GM23338 (cell line): ENCODE data around the gene CREB1. TPM values are rescaled to one million over a fixed set of nuclear protein-coding genes. Genes with fewer than 3 reads are reported as not detected.

Experiments used
- ATAC-seq: fragments of 200-7000 bp; cut with Tn5 transposase; 3 replicates; pipeline ENCODE4 v1.9.1; 2020
- DNase-seq: peaks from one replicate; pipeline ENCODE4 v3.0.0-alpha.2; 2015; ENCODE audit warnings: low spot score
- H2AFZ ChIP-seq: fragments of 200-600 bp; sonication (generic); 2 replicates; pipeline ENCODE4 v1.8.0; 2016; ENCODE audit warnings: antibody characterized with exemption, mild to moderate bottlenecking, moderate library complexity
- H3F3A ChIP-seq: fragments of 200-600 bp; sonication (generic); replicated peaks from 2 replicates; pipeline ENCODE4 v1.8.0; 2017; ENCODE audit warnings: antibody characterized with exemption, mixed run types, low read depth
- H3K27ac ChIP-seq: fragments of 200-600 bp; sonication (generic); 2 replicates; pipeline ENCODE4 v1.6.1; 2016; ENCODE audit warnings: low read depth
- H3K27me3 ChIP-seq: fragments of 200-600 bp; sonication (generic); 2 replicates; pipeline ENCODE4 v1.8.0; 2016; ENCODE audit warnings: mild to moderate bottlenecking, mixed run types, moderate library complexity; ENCODE audit not compliant: insufficient read depth
- H3K36me3 ChIP-seq: fragments of 200-600 bp; sonication (generic); 2 replicates; pipeline ENCODE4 v1.8.0; 2016; ENCODE audit warnings: mild to moderate bottlenecking; ENCODE audit not compliant: insufficient read depth
- H3K4me1 ChIP-seq: fragments of 200-600 bp; sonication (generic); 2 replicates; pipeline ENCODE4 v1.8.0; 2016; ENCODE audit warnings: mild to moderate bottlenecking, moderate library complexity; ENCODE audit not compliant: insufficient read depth
- H3K4me2 ChIP-seq: fragments of 200-600 bp; sonication (generic); 2 replicates; pipeline ENCODE4 v1.7.1; 2017; ENCODE audit warnings: mixed run types
- H3K4me3 ChIP-seq: fragments of 200-600 bp; sonication (generic); 2 replicates; pipeline ENCODE4 v1.6.1; 2016; ENCODE audit warnings: mixed run types
- H3K79me2 ChIP-seq: fragments of 200-600 bp; sonication (generic); replicated peaks from 2 replicates; pipeline ENCODE4 v1.8.0; 2017; ENCODE audit warnings: mild to moderate bottlenecking; ENCODE audit not compliant: insufficient read depth
- H3K9me2 ChIP-seq: fragments of 200-600 bp; sonication (generic); 2 replicates; pipeline ENCODE4 v1.8.0; 2017; ENCODE audit not compliant: insufficient read depth
- H4K20me1 ChIP-seq: fragments of 200-600 bp; sonication (generic); replicated peaks from 2 replicates; pipeline ENCODE4 v1.8.0; 2017; ENCODE audit warnings: mild to moderate bottlenecking; ENCODE audit not compliant: insufficient read depth
- H3K27ac Mint-ChIP-seq: 2 replicates; pipeline ENCODE4 v1.8.0; 2020; ENCODE audit warnings: inconsistent platforms, mild to moderate bottlenecking, moderate library complexity, mixed read lengths
- H3K27me3 Mint-ChIP-seq: 3 replicates; pipeline ENCODE4 v1.8.0; 2022; ENCODE audit warnings: low read depth, mild to moderate bottlenecking, moderate library complexity, mixed read lengths, inconsistent platforms; ENCODE audit not compliant: insufficient read depth, poor library complexity
- H3K36me3 Mint-ChIP-seq: 3 replicates; pipeline ENCODE4 v1.8.0; 2021; ENCODE audit warnings: low read depth, mild to moderate bottlenecking, inconsistent platforms, moderate library complexity, mixed read lengths
- H3K4me1 Mint-ChIP-seq: 3 replicates; pipeline ENCODE4 v1.8.0; 2020; ENCODE audit warnings: mild to moderate bottlenecking, inconsistent platforms, mixed read lengths
- H3K4me3 Mint-ChIP-seq: 3 replicates; pipeline ENCODE4 v1.8.0; 2021; ENCODE audit warnings: moderate library complexity, mild to moderate bottlenecking, inconsistent platforms, mixed read lengths
- H3K9me3 Mint-ChIP-seq: 3 replicates; pipeline ENCODE4 v1.8.0; 2020; ENCODE audit warnings: moderate library complexity, mild to moderate bottlenecking, inconsistent platforms, mixed read lengths
- CREB1 ChIP-seq: fragments of 250-450 bp; sonication (Bioruptor Pico); IDR thresholded peaks from 2 replicates; pipeline ENCODE4 v1.5.0; 2020; ENCODE audit warnings: low read depth, mild to moderate bottlenecking, moderate library complexity
- EZH2 ChIP-seq: fragments of 200-600 bp; sonication (generic); IDR thresholded peaks from one replicate; pipeline ENCODE4 v1.8.0; 2017; ENCODE audit warnings: antibody characterized with exemption, mild to moderate bottlenecking, low read depth; ENCODE audit not compliant: unreplicated experiment
- EZH2phosphoT487 ChIP-seq: fragments of 200-600 bp; sonication (generic); IDR thresholded peaks from one replicate; pipeline ENCODE4 v1.8.1; 2018; ENCODE audit warnings: antibody characterized with exemption; ENCODE audit not compliant: unreplicated experiment
- NANOG ChIP-seq: IDR thresholded peaks from 2 replicates; pipeline ENCODE4 v1.6.1; 2016; ENCODE audit warnings: antibody characterized with exemption, borderline replicate concordance
- POLR2AphosphoS5 ChIP-seq: IDR thresholded peaks from 2 replicates; pipeline ENCODE4 v1.6.1; 2016; ENCODE audit warnings: antibody characterized with exemption, low read depth
- polyA plus RNA-seq: library from polyadenylated mRNA; unstranded; fragments of >200 nt; fragmentation: Nextera tagmentation; extraction: Ambion mirVana; gene quantifications from 2 replicates; pipeline ENCODE4 v1.2.1, GENCODE V29; 2016
- total RNA-seq: library from RNA; depleted of rRNA; stranded (reverse); fragments of >200 nt; shearing (Covaris generic); gene quantifications from 2 replicates; pipeline ENCODE4 v1.2.3, GENCODE V29; 2014
- TF ChIP-seq, protein P1 (sequence below): IDR thresholded peaks from one replicate; pipeline ENCODE4 v1.6.1; 2018; ENCODE audit warnings: antibody characterized with exemption; ENCODE audit not compliant: unreplicated experiment
- TF ChIP-seq, protein P2 (sequence below), 2 experiments: fragments of 200-600 bp in 1 of 2; sonication (generic) in 1 of 2; conservative IDR thresholded peaks; 2 replicates each; pipeline versions ENCODE4 v1.5.1 to v1.6.1; 2016 to 2017; ENCODE audit warnings: antibody characterized with exemption in 2 of 2, low read depth in 2 of 2, mild to moderate bottlenecking in 2 of 2, moderate library complexity in 1 of 2

Gene CREB1
- total and polyA plus RNA-seq, 2 experiments from 2014 or later: 40.3 to 104 TPM

DNA sequence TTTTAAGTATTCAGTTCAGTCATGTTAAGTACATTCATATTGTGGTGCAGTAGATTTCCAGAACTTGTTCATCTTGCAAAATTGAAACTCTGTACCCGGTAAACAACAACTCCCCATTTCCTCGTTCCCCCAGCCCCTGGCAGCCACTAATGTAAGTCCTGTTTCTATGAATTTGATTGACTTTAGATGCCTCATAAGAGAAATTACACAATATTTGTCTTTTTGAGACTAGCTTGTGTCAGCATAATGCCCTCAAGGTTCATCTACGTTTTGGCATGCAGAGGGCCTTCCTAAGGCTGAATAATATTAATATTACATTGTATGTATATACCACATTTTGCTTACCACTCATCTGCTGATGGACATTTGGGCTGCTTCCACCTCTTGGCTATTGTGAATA is 64.5 kb downstream of the CREB1 start:
- Histone ChIP-seq H3K4me1 (no peaks in the 10 kb centered on the region), H3K27me3 (no peaks in the 10 kb centered on the region), H3K9me2 (no peaks in the 10 kb centered on the region), H3K4me3 (no peak overlapping the region), H3F3A (no peaks in the 10 kb centered on the region; the same call in 1 of the 2 replicates), H3K4me2 (no peak overlapping the region), H3K27ac (no peak overlapping the region), H2AFZ (no peak overlapping the region), H3K79me2 (peaks cover 19% of the 10 kb centered on the region; the same call in 1 of the 2 replicates), H3K36me3 (peaks cover 24% of the 10 kb centered on the region), H4K20me1 (peaks cover 6% of the 10 kb centered on the region; the same call in 1 of the 2 replicates)
- no peaks in the 10 kb centered on the region for H3K4me1 Mint-ChIP-seq
- ATAC-seq: no peak
- TF ChIP-seq, protein P1, sequence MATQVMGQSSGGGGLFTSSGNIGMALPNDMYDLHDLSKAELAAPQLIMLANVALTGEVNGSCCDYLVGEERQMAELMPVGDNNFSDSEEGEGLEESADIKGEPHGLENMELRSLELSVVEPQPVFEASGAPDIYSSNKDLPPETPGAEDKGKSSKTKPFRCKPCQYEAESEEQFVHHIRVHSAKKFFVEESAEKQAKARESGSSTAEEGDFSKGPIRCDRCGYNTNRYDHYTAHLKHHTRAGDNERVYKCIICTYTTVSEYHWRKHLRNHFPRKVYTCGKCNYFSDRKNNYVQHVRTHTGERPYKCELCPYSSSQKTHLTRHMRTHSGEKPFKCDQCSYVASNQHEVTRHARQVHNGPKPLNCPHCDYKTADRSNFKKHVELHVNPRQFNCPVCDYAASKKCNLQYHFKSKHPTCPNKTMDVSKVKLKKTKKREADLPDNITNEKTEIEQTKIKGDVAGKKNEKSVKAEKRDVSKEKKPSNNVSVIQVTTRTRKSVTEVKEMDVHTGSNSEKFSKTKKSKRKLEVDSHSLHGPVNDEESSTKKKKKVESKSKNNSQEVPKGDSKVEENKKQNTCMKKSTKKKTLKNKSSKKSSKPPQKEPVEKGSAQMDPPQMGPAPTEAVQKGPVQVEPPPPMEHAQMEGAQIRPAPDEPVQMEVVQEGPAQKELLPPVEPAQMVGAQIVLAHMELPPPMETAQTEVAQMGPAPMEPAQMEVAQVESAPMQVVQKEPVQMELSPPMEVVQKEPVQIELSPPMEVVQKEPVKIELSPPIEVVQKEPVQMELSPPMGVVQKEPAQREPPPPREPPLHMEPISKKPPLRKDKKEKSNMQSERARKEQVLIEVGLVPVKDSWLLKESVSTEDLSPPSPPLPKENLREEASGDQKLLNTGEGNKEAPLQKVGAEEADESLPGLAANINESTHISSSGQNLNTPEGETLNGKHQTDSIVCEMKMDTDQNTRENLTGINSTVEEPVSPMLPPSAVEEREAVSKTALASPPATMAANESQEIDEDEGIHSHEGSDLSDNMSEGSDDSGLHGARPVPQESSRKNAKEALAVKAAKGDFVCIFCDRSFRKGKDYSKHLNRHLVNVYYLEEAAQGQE: no peak
- TF ChIP-seq EZH2: no peak
- peaks cover 2% of the 10 kb centered on the region for H3K27me3 Mint-ChIP-seq
- peaks cover 64% of the 10 kb centered on the region for H3K36me3 Mint-ChIP-seq
- DNase-seq: no peak
- H3K9me3 Mint-ChIP-seq: no peaks in the 10 kb centered on the region
- H3K4me3 Mint-ChIP-seq: no peak overlapping the region
- H3K27ac Mint-ChIP-seq: no peak overlapping the region

DNA sequence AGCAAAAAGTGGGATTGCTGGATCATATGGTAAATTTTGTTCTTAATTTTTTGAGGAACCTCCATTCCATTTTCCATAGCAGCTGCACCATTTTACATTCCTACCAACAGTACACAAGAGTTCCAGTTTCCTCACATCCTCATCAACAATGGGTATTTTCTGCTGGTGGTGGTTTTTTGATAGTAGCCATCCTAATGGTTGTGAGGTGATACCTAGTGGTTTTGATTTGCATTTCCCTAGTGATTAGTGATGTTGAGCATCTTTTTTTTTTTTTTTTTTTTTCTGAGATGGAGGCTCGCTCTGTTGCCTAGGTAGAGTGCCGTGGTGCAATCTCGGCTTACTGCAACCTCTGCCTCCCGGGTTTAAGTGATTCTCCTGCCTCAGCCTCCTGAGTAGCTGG is 65.0 kb downstream of the CREB1 start:
- H3K27ac ChIP-seq: no peak overlapping the region
- no peaks in the 10 kb centered on the region for H3K9me2 ChIP-seq
- peaks cover 6% of the 10 kb centered on the region; the same call in 1 of the 2 replicates for H4K20me1 ChIP-seq
- peaks cover 19% of the 10 kb centered on the region; the same call in 1 of the 2 replicates for H3K79me2 ChIP-seq
- no peak overlapping the region for H3K4me2 ChIP-seq
- no peak for ATAC-seq
- no peaks in the 10 kb centered on the region for H3K27me3 ChIP-seq
- DNase-seq: no peak
- Mint-ChIP-seq H3K27ac (no peak overlapping the region), H3K4me1 (no peaks in the 10 kb centered on the region), H3K9me3 (no peaks in the 10 kb centered on the region), H3K27me3 (peaks cover 2% of the 10 kb centered on the region), H3K36me3 (peaks cover 60% of the 10 kb centered on the region), H3K4me3 (no peak overlapping the region)
- H3F3A ChIP-seq: no peaks in the 10 kb centered on the region; the same call in 1 of the 2 replicates
- no peak overlapping the region for H2AFZ ChIP-seq
- no peak for TF ChIP-seq NANOG
- TF ChIP-seq POLR2AphosphoS5: no peak
- no peak for TF ChIP-seq EZH2
- no peak for TF ChIP-seq EZH2phosphoT487
- TF ChIP-seq CREB1 (CRISPR knock-in tag): no peak
- H3K4me1 ChIP-seq: no peaks in the 10 kb centered on the region
- no peak overlapping the region for H3K4me3 ChIP-seq
- H3K36me3 ChIP-seq: peaks cover 19% of the 10 kb centered on the region

DNA sequence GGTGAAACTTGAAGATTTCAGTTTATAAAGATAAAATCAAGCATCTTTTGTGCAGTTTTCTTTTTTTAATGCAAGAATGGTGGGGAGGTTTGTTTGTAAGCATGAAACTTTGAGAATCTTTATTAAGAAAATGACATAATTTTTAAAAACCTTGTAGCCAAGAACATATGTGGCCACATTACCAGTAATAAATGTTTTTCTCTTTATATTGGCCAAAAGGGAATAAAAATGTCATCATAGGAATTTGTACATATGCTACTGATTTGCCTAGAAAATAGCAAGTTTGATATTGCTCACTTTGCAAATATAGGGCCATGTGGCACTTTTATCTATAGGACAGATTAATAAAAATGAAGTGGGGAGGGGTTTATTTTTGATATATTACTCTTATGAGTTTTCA is 69.9 kb downstream of the CREB1 start:
- H3K4me3 ChIP-seq: no peak overlapping the region
- no peaks in the 10 kb centered on the region for H3K9me2 ChIP-seq
- no peak overlapping the region for H3K4me2 ChIP-seq
- no peak for ATAC-seq
- H3F3A ChIP-seq: peaks cover 6% of the 10 kb centered on the region; the same call in 1 of the 2 replicates
- Mint-ChIP-seq H3K36me3 (peaks cover 18% of the 10 kb centered on the region; the same call in 2 of the 3 replicates), H3K4me1 (no peaks in the 10 kb centered on the region), H3K27me3 (peaks cover 2% of the 10 kb centered on the region), H3K9me3 (no peaks in the 10 kb centered on the region), H3K4me3 (no peak overlapping the region), H3K27ac (no peak overlapping the region)
- no peaks in the 10 kb centered on the region for H3K79me2 ChIP-seq
- H3K4me1 ChIP-seq: no peaks in the 10 kb centered on the region
- H3K27me3 ChIP-seq: no peaks in the 10 kb centered on the region
- H3K36me3 ChIP-seq: peaks cover 7% of the 10 kb centered on the region
- DNase-seq: no peak
- H3K27ac ChIP-seq: no peak overlapping the region
- H4K20me1 ChIP-seq: peaks cover 13% of the 10 kb centered on the region
- no peak overlapping the region for H2AFZ ChIP-seq
- TF ChIP-seq, protein P2, sequence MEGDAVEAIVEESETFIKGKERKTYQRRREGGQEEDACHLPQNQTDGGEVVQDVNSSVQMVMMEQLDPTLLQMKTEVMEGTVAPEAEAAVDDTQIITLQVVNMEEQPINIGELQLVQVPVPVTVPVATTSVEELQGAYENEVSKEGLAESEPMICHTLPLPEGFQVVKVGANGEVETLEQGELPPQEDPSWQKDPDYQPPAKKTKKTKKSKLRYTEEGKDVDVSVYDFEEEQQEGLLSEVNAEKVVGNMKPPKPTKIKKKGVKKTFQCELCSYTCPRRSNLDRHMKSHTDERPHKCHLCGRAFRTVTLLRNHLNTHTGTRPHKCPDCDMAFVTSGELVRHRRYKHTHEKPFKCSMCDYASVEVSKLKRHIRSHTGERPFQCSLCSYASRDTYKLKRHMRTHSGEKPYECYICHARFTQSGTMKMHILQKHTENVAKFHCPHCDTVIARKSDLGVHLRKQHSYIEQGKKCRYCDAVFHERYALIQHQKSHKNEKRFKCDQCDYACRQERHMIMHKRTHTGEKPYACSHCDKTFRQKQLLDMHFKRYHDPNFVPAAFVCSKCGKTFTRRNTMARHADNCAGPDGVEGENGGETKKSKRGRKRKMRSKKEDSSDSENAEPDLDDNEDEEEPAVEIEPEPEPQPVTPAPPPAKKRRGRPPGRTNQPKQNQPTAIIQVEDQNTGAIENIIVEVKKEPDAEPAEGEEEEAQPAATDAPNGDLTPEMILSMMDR (conservative IDR thresholded peaks at IDR 0.05; ENCODE audit: low read depth in 2 of 2): no peak
